VCaP (cell line): Measurements from ENCODE around the gene BCR.

Source experiments
- H3K27ac ChIP-seq: fragments of 450-650 bp; 2 replicates; pipeline ENCODE4 v1.5.1; 2017
- CTCF ChIP-seq: fragments of 450-650 bp; conservative IDR thresholded peaks from 2 replicates; pipeline ENCODE4 v1.5.1; 2017; ENCODE audit warnings: mild to moderate bottlenecking, moderate library complexity

Gene BCR

GRCh38 chr22:23269441-23270211 is 89.3 kb downstream of the BCR start:
- no peak for TF ChIP-seq CTCF
- no peak overlapping the region for H3K27ac ChIP-seq

GRCh38 chr22:23270212-23270733 is 90.0 kb downstream of the BCR start:
- no peak for TF ChIP-seq CTCF
- H3K27ac ChIP-seq = no peak overlapping the region

- no peak overlapping the region for H3K27ac ChIP-seq
- TF ChIP-seq CTCF = no peak
These were observed 90.7 kb downstream of the BCR start for GRCh38 chr22:23270798-23271596.

GRCh38 chr22:23271597-23271908 is 91.2 kb downstream of the BCR start:
- H3K27ac ChIP-seq = no peak overlapping the region
- TF ChIP-seq CTCF = no peak

- H3K27ac ChIP-seq = no peak overlapping the region
- no peak for TF ChIP-seq CTCF
These were observed 92.1 kb downstream of the BCR start for GRCh38 chr22:23272371-23272770.

- H3K27ac ChIP-seq = no peak overlapping the region
- no peak for TF ChIP-seq CTCF
These were observed 92.5 kb downstream of the BCR start for GRCh38 chr22:23272834-23273233.

- TF ChIP-seq CTCF = no peak
- no peak overlapping the region for H3K27ac ChIP-seq
These were observed 93.3 kb downstream of the BCR start for GRCh38 chr22:23273445-23274145.
